Measurements from ENCODE around the gene PLEKHG4. TPM values are rescaled to one million over a fixed set of nuclear protein-coding genes. Genes with fewer than 3 reads are reported as not detected.

Gene PLEKHG4
- total RNA-seq, 1 donor from 2014 or later: 1.1 TPM

DNA sequence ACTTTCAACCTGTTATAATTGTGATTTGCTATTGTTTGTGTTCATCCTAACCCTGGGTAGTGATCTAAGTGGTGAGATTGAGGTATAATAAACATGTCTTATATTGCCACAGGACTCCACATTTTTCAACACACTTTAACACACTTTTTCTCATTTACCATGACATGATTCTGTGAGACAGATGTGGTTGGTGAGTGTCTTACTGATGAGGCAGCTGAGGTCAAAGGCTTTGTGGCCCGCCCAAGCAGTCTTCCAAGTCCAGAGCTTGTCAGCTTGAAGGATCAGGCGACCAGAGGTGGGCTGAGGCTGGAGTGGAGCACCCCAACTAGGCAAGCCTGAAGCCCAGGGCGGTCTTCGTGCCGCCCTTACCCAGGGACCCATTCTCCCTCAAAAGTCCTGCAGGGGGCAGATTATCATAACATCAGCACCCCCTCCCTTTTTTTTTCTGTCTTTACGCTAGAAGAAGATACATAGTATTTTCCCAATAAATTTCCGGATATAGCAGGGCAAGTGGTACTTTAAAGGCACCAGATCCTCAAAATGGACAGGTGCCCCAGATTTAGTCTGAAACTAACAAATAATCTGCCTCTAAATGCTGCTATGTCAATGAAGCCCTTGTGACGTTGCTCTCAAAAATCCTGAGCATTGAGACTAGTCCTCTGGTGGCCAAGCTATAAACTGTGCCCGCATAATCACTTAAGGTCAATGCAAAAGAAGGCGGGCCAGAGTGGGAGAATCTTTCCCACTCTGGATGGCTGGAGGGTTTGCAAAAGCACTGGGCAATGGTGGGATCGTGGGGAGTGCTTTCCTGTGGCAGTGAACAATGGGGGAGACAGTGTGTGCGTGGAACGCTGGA lies 26.1 kb downstream of the PLEKHG4 start:
- DNase-seq (ENCODE audit: missing footprints) (no peak), ATAC-seq (no peak)
- intact Hi-C loops (cut with DNase I): no loop called here

GRCh38 chr16:67310561-67310960 lies 31.2 kb downstream of the PLEKHG4 start:
- intact Hi-C loops (cut with DNase I): no loop called here
- DNase-seq (ENCODE audit: missing footprints) (no peak), ATAC-seq (no peak)

DNA sequence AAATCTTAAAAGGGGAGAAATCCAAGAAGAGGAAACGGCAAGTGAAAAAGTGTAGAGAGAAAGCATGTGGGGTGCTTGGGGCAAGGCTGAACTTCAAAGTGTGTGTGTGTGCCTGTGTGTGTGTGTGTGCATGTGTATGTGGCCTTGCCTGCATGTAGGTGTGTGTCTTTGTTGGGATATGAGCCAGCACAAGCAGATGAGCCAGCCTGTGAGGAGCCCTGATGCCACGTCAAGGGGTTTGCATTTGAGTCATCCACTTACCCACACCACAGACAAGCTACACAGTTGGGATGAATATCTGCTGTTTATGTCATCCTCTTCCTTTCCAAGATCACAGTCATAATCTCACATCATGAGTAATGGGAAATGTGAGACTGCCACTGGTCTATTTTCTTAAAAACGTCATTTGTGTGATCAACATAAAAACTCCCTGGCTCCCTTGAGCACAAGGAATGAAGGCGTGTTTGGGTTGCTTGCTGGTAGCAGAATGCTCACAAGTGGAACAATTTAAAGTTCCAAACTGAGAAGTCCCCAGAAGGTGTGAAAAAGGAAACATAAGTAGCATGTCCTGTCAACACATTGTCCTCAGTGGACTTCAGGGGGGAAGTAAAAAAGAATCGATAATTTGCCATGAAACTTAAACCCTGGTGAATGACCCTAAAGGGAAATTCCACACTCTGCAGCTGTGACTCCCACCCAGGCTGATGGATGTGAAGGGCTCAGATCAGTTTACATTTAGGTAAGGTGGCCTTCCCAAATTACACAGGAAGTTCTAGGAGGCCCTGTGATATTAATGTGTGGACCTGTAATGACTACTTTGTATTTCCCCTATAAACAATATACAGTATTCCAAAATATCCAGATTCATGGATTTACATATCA lies 32.5 kb downstream of the PLEKHG4 start:
- intact Hi-C loops (cut with DNase I): no loop called here
- peak; percentile 83 for ATAC-seq
- no peak for DNase-seq (ENCODE audit: missing footprints)

GRCh38 chr16:67312719-67313118 lies 33.4 kb downstream of the PLEKHG4 start:
- no peak for ATAC-seq
- intact Hi-C loops (cut with DNase I): no loop called here

DNA sequence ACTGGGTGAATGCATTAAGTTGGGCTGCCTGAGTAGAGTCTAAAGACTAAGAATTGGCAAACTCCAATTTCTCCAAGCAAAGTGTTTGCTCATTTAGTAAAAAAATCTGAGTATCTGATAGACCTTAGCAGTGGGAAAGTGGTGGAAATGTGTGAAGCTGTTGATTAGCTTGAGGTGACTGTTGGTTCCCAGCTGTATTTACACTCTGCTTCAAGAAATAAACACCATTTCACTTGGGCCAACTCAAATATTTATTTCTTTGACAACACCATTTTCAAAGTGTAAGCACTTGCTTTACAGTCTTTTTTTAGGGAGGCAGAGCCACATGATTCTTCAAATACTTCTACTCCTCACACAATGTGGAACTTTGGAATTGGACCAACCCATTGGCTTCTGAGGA lies 38.5 kb downstream of the PLEKHG4 start:
- no peak for DNase-seq (ENCODE audit: missing footprints)
- intact Hi-C loops (cut with DNase I): no loop called here
- ATAC-seq: no peak

More at GRCh38 chr16:67312719-67313118, 33.4 kb downstream of the PLEKHG4 start:
- no peak for DNase-seq (ENCODE audit: missing footprints)

DNA sequence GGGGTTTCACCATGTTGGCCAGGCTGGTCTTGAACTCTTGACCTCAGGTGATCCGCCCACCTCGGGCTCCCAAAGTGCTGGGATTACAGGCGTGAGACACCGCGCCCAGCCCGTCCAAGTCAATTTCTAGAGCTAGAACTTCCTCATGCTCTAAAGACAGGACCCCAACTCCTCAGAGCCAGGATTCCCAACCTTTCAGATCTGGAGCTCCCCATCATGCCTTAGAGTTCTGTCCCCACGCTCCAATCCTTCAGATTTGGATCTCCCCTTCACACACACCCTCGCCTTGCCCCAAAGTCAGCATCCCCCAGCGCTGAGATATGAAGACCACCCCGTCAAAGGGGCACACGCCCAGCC lies 46.8 kb downstream of the PLEKHG4 start:
- intact Hi-C loops (cut with DNase I): no loop called here
- ATAC-seq (no peak), DNase-seq (ENCODE audit: missing footprints) (no peak)

GRCh38 chr16:67326472-67327309 lies 47.4 kb downstream of the PLEKHG4 start, which contains the start of the genes KCTD19 and LRRC36:
Gene KCTD19, minus strand, starts transcription at chr16:67326741. Its CDS starts 34 bp downstream, at chr16:67326707.
Gene LRRC36, plus strand, starts transcription at chr16:67326815. Its CDS starts 48 bp downstream, at chr16:67326863.
- ATAC-seq (peak; percentile 28), DNase-seq (ENCODE audit: missing footprints) (no peak)
- intact Hi-C loops (cut with DNase I): no loop called here

- no peak for DNase-seq (ENCODE audit: missing footprints)
- no peak for ATAC-seq
- intact Hi-C loops (cut with DNase I): no loop called here
These were observed 48.4 kb downstream of the PLEKHG4 start for GRCh38 chr16:67327743-67328142.

GRCh38 chr16:67329901-67330300 lies 50.6 kb downstream of the PLEKHG4 start:
- ATAC-seq: no peak
- intact Hi-C loops (cut with DNase I): no loop called here
- DNase-seq (ENCODE audit: missing footprints): no peak

GRCh38 chr16:67333315-67333714 lies 54.0 kb downstream of the PLEKHG4 start:
- ATAC-seq (no peak), DNase-seq (ENCODE audit: missing footprints) (no peak)
- intact Hi-C loops (cut with DNase I): no loop called here

- intact Hi-C loops (cut with DNase I): no loop called here
- DNase-seq (ENCODE audit: missing footprints) (no peak), ATAC-seq (no peak)
These were observed 56.8 kb downstream of the PLEKHG4 start for GRCh38 chr16:67336116-67336515.

DNA sequence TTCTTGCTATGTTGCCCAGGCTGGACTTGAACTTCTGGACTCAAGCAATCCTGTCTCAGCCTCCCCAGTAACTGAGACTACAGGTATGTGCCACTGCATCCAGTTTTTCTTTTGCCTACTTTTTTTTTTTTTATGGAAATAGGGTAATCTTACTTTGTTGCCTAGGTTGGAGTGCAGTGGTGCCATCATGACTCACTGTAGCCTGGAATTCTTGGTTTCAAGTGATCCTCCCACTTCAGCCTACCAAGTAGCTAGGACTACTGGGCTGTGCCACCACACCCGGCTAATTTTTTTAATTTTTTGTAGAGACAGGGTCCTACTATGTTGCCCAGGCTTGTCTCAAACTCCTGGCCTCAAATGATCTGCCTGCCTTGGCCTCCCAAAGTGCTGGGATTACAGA lies 57.3 kb downstream of the PLEKHG4 start:
- ATAC-seq (no peak), DNase-seq (ENCODE audit: missing footprints) (no peak)
- intact Hi-C loops (cut with DNase I): no loop called here

Other genes with a start within 250 kb of the PLEKHG4 start
- gene PHAF1, start 169.6 kb upstream of the PLEKHG4 start, total RNA-seq: 10.8 TPM
- 9.3 TPM for gene B3GNT9, start 128.5 kb upstream of the PLEKHG4 start, total RNA-seq
- 8.2 TPM for gene TRADD, start 119.6 kb upstream of the PLEKHG4 start, total RNA-seq
- gene FBXL8, start 119.6 kb upstream of the PLEKHG4 start, total RNA-seq: 10.8 TPM
- gene HSF4, start 114.8 kb upstream of the PLEKHG4 start, total RNA-seq: 49.9 TPM
- gene NOL3, start 109.0 kb upstream of the PLEKHG4 start, total RNA-seq: 109 TPM
- gene MATCAP1, start 95.6 kb upstream of the PLEKHG4 start, total RNA-seq: 9.8 TPM
- 4.1 TPM for gene EXOC3L1, start 89.4 kb upstream of the PLEKHG4 start, total RNA-seq
- gene E2F4, start 87.4 kb upstream of the PLEKHG4 start, total RNA-seq: 36.9 TPM
- gene ELMO3, start 80.4 kb upstream of the PLEKHG4 start, total RNA-seq: 0.89 TPM
- 12.5 TPM for gene TMEM208, start 52.4 kb upstream of the PLEKHG4 start, total RNA-seq
- gene FHOD1, start 32.1 kb upstream of the PLEKHG4 start, total RNA-seq: 15.3 TPM
- 0.84 TPM for gene SLC9A5, start 30.6 kb upstream of the PLEKHG4 start, total RNA-seq
- gene KCTD19, start 47.2 kb downstream of the PLEKHG4 start, total RNA-seq: not detected
- not detected for gene LRRC36, start 47.3 kb downstream of the PLEKHG4 start, total RNA-seq
- gene TPPP3, start 114.0 kb downstream of the PLEKHG4 start, total RNA-seq: 9.5 TPM
- 2.9 TPM for gene ZDHHC1, start 136.9 kb downstream of the PLEKHG4 start, total RNA-seq
- gene HSD11B2, start 151.6 kb downstream of the PLEKHG4 start, total RNA-seq: 0.81 TPM
- 67.7 TPM for gene ATP6V0D1, start 201.6 kb downstream of the PLEKHG4 start, total RNA-seq
- gene AGRP, start 204.0 kb downstream of the PLEKHG4 start, total RNA-seq: not detected
- 68.4 TPM for gene RIPOR1, start 249.3 kb downstream of the PLEKHG4 start, total RNA-seq

Measured in Right ventricle myocardium inferior (tissue), 1 donor.